Measurements from ENCODE around the gene TBL2.
"Not testable (repeated sequence)": the region's sequence is repeated elsewhere in the genome, so short reads cannot be mapped to it uniquely, and the experiment has no call there.

Gene TBL2

DNA sequence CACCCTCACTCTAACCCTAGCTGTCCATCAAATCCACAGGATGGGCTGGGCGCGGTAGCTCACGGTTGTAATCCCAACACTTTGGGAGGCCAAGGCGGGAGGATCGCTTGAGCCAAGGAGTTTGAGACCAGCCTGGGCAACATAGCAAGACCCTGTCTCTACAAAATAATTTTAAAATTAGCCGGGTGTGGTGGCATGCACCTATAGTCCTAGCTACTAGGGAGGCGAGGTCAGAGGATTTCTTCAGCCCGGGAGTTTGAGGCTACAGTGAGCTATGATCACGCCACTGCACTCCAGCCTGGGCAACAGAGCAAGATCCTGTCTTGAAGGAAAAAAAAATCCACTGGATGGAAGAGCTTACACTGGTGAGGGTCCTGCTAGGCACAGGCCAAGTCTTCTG lies 39.1 kb upstream of the TBL2 start:
- not testable (repeated sequence) for H3K27ac ChIP-seq (ENCODE audit: low read depth, low read length); H3K9ac ChIP-seq (ENCODE audit: low read length); H3K36me3 ChIP-seq (ENCODE audit: insufficient read depth, low read length); H3K4me3 ChIP-seq (ENCODE audit: low read depth in 1 of 2, low read length in 2 of 2); H3K27me3 ChIP-seq (ENCODE audit: control insufficient read depth in 1 of 2, insufficient read depth in 2 of 2, low read length in 2 of 2); H3K4me1 ChIP-seq (ENCODE audit: insufficient read depth, low read length); H3K9me3 ChIP-seq (ENCODE audit: low read length)

DNA sequence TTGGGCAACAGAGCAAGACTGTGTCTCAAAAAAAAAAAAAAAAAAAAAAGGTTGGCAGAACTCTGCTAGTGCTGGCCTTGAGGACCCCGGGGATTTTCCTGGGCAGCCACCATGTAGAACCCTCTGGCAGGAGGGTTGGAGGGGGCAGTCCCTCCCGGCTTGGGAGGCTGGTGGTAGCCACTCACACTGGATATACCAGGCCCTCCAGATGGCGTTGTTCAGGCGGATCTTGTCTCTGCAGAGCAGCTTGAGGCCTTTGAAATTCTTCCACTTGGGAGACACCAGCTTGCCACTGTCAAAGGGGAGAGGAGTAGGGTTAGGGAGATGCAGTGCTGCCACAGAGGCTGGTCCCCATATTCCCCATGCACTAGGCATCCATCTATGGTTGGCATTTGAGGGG lies 37.5 kb upstream of the TBL2 start:
- no peaks in the 10 kb centered on the region for H3K36me3 ChIP-seq (ENCODE audit: insufficient read depth, low read length)
- no peak overlapping the region for H3K9ac ChIP-seq (ENCODE audit: low read length)

DNA sequence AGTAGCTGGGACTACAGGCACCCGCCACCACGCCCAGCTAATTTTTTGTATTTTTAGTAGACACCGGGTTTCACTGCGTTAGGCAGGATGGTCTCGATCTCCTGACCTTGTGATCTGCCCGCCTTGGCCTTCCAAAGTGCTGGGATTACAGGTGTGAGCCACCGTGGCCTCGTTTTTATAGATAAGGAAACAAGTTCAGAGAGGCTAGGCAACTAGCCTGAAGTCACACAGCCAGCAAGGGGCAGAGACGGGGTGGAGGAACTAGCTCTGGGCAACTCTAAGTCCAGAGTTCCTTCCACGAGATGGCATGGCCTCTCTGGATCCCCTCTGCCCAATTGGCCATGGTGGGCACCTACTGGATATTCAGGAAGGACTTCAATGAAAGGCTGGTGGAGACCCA lies 36.6 kb upstream of the TBL2 start:
- not testable (repeated sequence) for H3K4me3 ChIP-seq (ENCODE audit: low read depth in 1 of 2, low read length in 2 of 2); H3K4me1 ChIP-seq (ENCODE audit: insufficient read depth, low read length); H3K9me3 ChIP-seq (ENCODE audit: low read length); H3K36me3 ChIP-seq (ENCODE audit: insufficient read depth, low read length); H3K27me3 ChIP-seq (ENCODE audit: control insufficient read depth in 1 of 2, insufficient read depth in 2 of 2, low read length in 2 of 2); H3K27ac ChIP-seq (ENCODE audit: low read depth, low read length); H3K9ac ChIP-seq (ENCODE audit: low read length)

More for the DNA sequence above, 37.5 kb upstream of the TBL2 start:
- Histone ChIP-seq H3K27ac (ENCODE audit: low read depth, low read length) (no peak overlapping the region), H3K4me1 (ENCODE audit: insufficient read depth, low read length) (no peaks in the 10 kb centered on the region), H3K27me3 (ENCODE audit: control insufficient read depth in 1 of 2, insufficient read depth in 2 of 2, low read length in 2 of 2) (no peaks in the 10 kb centered on the region), H3K9me3 (ENCODE audit: low read length) (no peaks in the 10 kb centered on the region), H3K4me3 (ENCODE audit: low read depth in 1 of 2, low read length in 2 of 2) (no peak overlapping the region)

- H3K27ac ChIP-seq (ENCODE audit: low read depth, low read length) = no peak overlapping the region
- H3K27me3 ChIP-seq (ENCODE audit: control insufficient read depth in 1 of 2, insufficient read depth in 2 of 2, low read length in 2 of 2) = no peaks in the 10 kb centered on the region
- no peak overlapping the region for H3K4me3 ChIP-seq (ENCODE audit: low read depth in 1 of 2, low read length in 2 of 2)
- H3K9me3 ChIP-seq (ENCODE audit: low read length) = no peaks in the 10 kb centered on the region
- no peaks in the 10 kb centered on the region for H3K36me3 ChIP-seq (ENCODE audit: insufficient read depth, low read length)
- H3K9ac ChIP-seq (ENCODE audit: low read length) = no peak overlapping the region
- H3K4me1 ChIP-seq (ENCODE audit: insufficient read depth, low read length) = no peaks in the 10 kb centered on the region
Measured at GRCh38 chr7:73613954-73614735, 35.8 kb upstream of the TBL2 start.

DNA sequence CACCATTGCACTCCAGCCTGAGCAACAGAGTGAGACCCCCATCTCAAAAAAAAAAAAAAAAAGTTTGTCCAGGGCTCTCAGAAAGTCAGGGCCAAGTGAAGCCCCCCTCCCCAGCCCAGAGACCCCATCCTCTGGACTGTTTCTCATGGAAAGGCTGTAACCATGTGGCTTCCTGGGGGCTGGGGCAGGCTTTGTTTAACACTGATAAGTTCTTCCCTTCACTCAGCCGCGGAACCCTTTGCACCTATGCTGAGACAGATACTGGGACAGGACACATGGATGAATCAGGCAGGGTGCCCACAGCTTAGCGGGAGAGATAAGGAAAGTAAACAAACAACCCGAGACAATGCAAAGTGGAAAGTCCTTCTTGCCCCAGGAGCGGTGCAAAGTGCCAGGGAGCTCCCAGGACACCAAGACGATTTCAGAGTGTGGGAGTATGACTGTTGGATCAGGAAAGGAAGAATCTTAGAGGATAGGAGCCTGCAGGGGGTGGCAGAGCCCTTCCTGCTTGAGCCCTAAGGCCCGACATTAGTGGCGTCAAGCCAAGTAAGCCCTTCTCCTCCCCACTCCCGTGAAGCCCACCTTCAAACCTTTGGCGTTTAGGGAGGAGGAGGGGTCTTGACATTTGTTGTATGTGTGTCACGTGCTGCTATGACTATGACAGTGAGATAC lies 34.4 kb upstream of the TBL2 start:
- Histone ChIP-seq H3K9me3 (ENCODE audit: low read length) (no peaks in the 10 kb centered on the region), H3K4me1 (ENCODE audit: insufficient read depth, low read length) (no peaks in the 10 kb centered on the region), H3K4me3 (ENCODE audit: low read depth in 1 of 2, low read length in 2 of 2) (no peak overlapping the region), H3K9ac (ENCODE audit: low read length) (no peak overlapping the region), H3K27ac (ENCODE audit: low read depth, low read length) (no peak overlapping the region), H3K36me3 (ENCODE audit: insufficient read depth, low read length) (no peaks in the 10 kb centered on the region), H3K27me3 (ENCODE audit: control insufficient read depth in 1 of 2, insufficient read depth in 2 of 2, low read length in 2 of 2) (no peaks in the 10 kb centered on the region)

GRCh38 chr7:73611017-73611555 lies 32.7 kb upstream of the TBL2 start:
- Histone ChIP-seq H3K4me1 (ENCODE audit: insufficient read depth, low read length) (peaks cover 6% of the 10 kb centered on the region), H3K27ac (ENCODE audit: low read depth, low read length) (no peak overlapping the region), H3K4me3 (ENCODE audit: low read depth in 1 of 2, low read length in 2 of 2) (no peak overlapping the region), H3K36me3 (ENCODE audit: insufficient read depth, low read length) (no peaks in the 10 kb centered on the region), H3K27me3 (ENCODE audit: control insufficient read depth in 1 of 2, insufficient read depth in 2 of 2, low read length in 2 of 2) (peaks cover 0 to 11% of the 10 kb centered on the region in 2 donors), H3K9me3 (ENCODE audit: low read length) (no peaks in the 10 kb centered on the region), H3K9ac (ENCODE audit: low read length) (no peak overlapping the region)

- no peaks in the 10 kb centered on the region for H3K36me3 ChIP-seq (ENCODE audit: insufficient read depth, low read length)
- peaks cover 0 to 11% of the 10 kb centered on the region in 2 donors for H3K27me3 ChIP-seq (ENCODE audit: control insufficient read depth in 1 of 2, insufficient read depth in 2 of 2, low read length in 2 of 2)
- no peak overlapping the region for H3K27ac ChIP-seq (ENCODE audit: low read depth, low read length)
- H3K4me3 ChIP-seq (ENCODE audit: low read depth in 1 of 2, low read length in 2 of 2) = no peak overlapping the region
- no peaks in the 10 kb centered on the region for H3K9me3 ChIP-seq (ENCODE audit: low read length)
- no peak overlapping the region for H3K9ac ChIP-seq (ENCODE audit: low read length)
- peaks cover 6% of the 10 kb centered on the region for H3K4me1 ChIP-seq (ENCODE audit: insufficient read depth, low read length)
Measured at GRCh38 chr7:73610105-73610504, 31.7 kb upstream of the TBL2 start.

- not testable (repeated sequence) for H3K36me3 ChIP-seq (ENCODE audit: insufficient read depth, low read length); H3K9me3 ChIP-seq (ENCODE audit: low read length); H3K27ac ChIP-seq (ENCODE audit: low read depth, low read length); H3K9ac ChIP-seq (ENCODE audit: low read length); H3K4me3 ChIP-seq (ENCODE audit: low read depth in 1 of 2, low read length in 2 of 2); H3K4me1 ChIP-seq (ENCODE audit: insufficient read depth, low read length)
- H3K27me3 ChIP-seq (ENCODE audit: control insufficient read depth in 1 of 2, insufficient read depth in 2 of 2, low read length in 2 of 2) = peaks cover 0 to 11% of the 10 kb centered on the region in 2 donors
Measured at GRCh38 chr7:73607692-73607983, 29.3 kb upstream of the TBL2 start.

DNA sequence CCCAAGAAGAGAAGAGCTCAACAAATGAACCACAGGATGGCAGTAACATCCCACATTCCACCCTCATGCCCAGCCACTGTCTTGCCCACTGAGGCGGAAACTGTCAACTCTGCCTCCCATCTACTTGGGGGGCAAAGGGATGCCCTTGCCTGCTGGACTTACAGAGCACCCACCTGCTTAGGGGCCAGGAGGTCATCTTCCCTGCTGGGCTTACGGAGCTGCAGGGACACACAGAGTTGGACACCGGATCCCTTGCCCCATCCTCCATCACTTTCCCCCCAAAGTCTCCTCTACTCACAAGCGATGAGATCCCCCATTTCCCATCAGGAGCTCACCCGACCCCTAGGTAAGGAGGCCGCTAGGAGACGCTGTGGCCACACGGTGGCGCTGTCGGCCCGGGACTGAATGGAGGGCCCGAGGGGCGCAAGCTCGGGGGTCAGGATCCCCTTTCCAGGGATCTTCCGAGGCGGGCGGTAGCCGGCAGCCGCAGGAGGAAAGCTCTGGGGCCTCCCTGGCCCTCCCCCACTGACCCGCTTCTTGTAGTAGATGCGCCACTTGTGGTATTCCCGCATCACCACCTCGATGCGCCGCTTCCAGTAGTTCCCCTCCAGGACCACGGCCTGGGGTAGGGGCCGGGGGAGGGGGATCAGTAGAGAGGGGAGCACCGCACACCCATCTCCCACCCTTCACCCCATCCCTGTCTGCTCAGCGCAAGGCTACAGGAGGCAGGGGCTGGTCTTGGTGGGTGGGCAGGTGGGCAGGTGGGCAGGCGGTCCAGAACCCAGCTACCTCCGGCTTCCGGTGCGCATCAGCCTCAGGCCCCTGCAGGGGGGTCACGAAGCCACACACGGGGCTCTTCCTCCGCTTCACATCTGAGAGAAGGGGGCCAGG lies 28.7 kb upstream of the TBL2 start:
- Histone ChIP-seq H3K36me3 (ENCODE audit: insufficient read depth, low read length) (no peaks in the 10 kb centered on the region), H3K4me1 (ENCODE audit: insufficient read depth, low read length) (peaks cover 6% of the 10 kb centered on the region), H3K4me3 (ENCODE audit: low read depth in 1 of 2, low read length in 2 of 2) (no peak overlapping the region), H3K27me3 (ENCODE audit: control insufficient read depth in 1 of 2, insufficient read depth in 2 of 2, low read length in 2 of 2) (peaks cover 0 to 11% of the 10 kb centered on the region in 2 donors), H3K9ac (ENCODE audit: low read length) (no peak overlapping the region), H3K27ac (ENCODE audit: low read depth, low read length) (no peak overlapping the region), H3K9me3 (ENCODE audit: low read length) (no peaks in the 10 kb centered on the region)

GRCh38 chr7:73605601-73606220 lies 27.3 kb upstream of the TBL2 start:
- H3K27me3 ChIP-seq (ENCODE audit: control insufficient read depth in 1 of 2, insufficient read depth in 2 of 2, low read length in 2 of 2) = peaks cover 0 to 11% of the 10 kb centered on the region in 2 donors

More at GRCh38 chr7:73605601-73606220, 27.3 kb upstream of the TBL2 start:
- Histone ChIP-seq H3K27ac (ENCODE audit: low read depth, low read length) (no peak overlapping the region), H3K4me3 (ENCODE audit: low read depth in 1 of 2, low read length in 2 of 2) (no peak overlapping the region), H3K9ac (ENCODE audit: low read length) (no peak overlapping the region), H3K4me1 (ENCODE audit: insufficient read depth, low read length) (peaks cover 6% of the 10 kb centered on the region), H3K36me3 (ENCODE audit: insufficient read depth, low read length) (no peaks in the 10 kb centered on the region), H3K9me3 (ENCODE audit: low read length) (no peaks in the 10 kb centered on the region)

Data from muscle layer of colon (tissue), 2 donors.